ENCODE results near the gene SCLT1. TPM values are rescaled to one million over a fixed set of nuclear protein-coding genes. Genes with fewer than 3 reads are reported as not detected.
"Not testable (repeated sequence)": the region's sequence is repeated elsewhere in the genome, so short reads cannot be mapped to it uniquely, and the experiment has no call there.

The SCLT1 gene
- polyA plus RNA-seq, 3 donors, result 14.8 to 20.1 (median 17.9) TPM

DNA sequence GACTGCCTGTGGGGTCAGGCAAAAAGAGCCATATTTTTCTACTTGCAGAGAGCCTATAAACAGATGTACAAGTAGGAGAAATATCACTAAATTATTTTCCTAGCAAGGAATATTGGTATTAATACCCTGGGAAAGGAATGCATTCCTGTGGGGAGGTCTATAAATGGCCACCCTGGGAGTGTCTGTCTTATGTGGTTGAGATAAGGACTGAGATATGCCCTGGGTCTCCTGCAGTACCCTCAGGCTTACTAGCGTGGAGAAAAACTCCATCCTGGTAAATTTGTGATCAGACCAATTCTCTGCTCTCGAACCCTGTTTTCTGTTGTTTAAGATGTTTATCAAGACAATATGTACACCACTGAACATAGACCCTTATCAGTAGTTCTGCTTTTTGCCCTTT, 38.0 kb upstream of the SCLT1 start:
- Histone ChIP-seq H3K4me2 (replicated peaks; ENCODE audit: extremely low read depth, low read length, poor library complexity, severe bottlenecking) (no peak overlapping the region), H3K9ac (ENCODE audit: insufficient read depth, low read length, poor library complexity, severe bottlenecking) (no peak overlapping the region), H3K79me2 (ENCODE audit: insufficient read depth, low read length) (no peaks in the 10 kb centered on the region), H2AFZ (ENCODE audit: insufficient read depth, low read depth, low read length, poor library complexity, severe bottlenecking) (no peak overlapping the region), H4K20me1 (ENCODE audit: insufficient read depth, low read length) (no peaks in the 10 kb centered on the region), H3K4me1 (ENCODE audit: control insufficient read depth in 1 of 2, insufficient read depth in 2 of 2, low read length in 2 of 2) (no peaks in the 10 kb centered on the region), H3K36me3 (replicated peaks in 1 of 2; ENCODE audit: control insufficient read depth in 1 of 2, insufficient read depth in 2 of 2, low read length in 2 of 2) (no peaks in the 10 kb centered on the region), H3K27ac (ENCODE audit: low read depth in 1 of 2, low read length in 2 of 2) (no peak overlapping the region), H3K27me3 (ENCODE audit: control insufficient read depth in 2 of 2, insufficient read depth in 2 of 2, low read length in 2 of 2) (no peaks in the 10 kb centered on the region), H3K9me3 (replicated peaks in 1 of 2; ENCODE audit: control insufficient read depth in 1 of 2, insufficient read depth in 1 of 2, low read length in 2 of 2) (peaks cover 9 to 25% of the 10 kb centered on the region in 2 donors), H3K4me3 (replicated peaks in 1 of 3; ENCODE audit: low read depth in 2 of 3, low read length in 3 of 3) (no peak overlapping the region)
- DNase-seq, result no peak
- H3K9me3 Mint-ChIP-seq, result peaks cover 5 to 30% (median 16%) of the 10 kb centered on the region in 7 donors
- peaks cover 0 to 2% (median 0%) of the 10 kb centered on the region in 3 donors for H3K27me3 Mint-ChIP-seq (ENCODE audit: low read depth in 3 of 3)
- H3K4me1 Mint-ChIP-seq, result no peaks in the 10 kb centered on the region
- no peak overlapping the region for H3K27ac Mint-ChIP-seq
- WGBS (ENCODE audit: insufficient coverage), result no CpG with 5 or more reads among the region's 2 CpGs
- no peak overlapping the region for H3K4me3 Mint-ChIP-seq
- no peaks in the 10 kb centered on the region for H3K36me3 Mint-ChIP-seq
- TF ChIP-seq, protein P1, sequence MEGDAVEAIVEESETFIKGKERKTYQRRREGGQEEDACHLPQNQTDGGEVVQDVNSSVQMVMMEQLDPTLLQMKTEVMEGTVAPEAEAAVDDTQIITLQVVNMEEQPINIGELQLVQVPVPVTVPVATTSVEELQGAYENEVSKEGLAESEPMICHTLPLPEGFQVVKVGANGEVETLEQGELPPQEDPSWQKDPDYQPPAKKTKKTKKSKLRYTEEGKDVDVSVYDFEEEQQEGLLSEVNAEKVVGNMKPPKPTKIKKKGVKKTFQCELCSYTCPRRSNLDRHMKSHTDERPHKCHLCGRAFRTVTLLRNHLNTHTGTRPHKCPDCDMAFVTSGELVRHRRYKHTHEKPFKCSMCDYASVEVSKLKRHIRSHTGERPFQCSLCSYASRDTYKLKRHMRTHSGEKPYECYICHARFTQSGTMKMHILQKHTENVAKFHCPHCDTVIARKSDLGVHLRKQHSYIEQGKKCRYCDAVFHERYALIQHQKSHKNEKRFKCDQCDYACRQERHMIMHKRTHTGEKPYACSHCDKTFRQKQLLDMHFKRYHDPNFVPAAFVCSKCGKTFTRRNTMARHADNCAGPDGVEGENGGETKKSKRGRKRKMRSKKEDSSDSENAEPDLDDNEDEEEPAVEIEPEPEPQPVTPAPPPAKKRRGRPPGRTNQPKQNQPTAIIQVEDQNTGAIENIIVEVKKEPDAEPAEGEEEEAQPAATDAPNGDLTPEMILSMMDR (IDR thresholded peaks at IDR 0.05), result no peak
- intact Hi-C loops (cut with micrococcal nuclease), result no loop called here

DNA sequence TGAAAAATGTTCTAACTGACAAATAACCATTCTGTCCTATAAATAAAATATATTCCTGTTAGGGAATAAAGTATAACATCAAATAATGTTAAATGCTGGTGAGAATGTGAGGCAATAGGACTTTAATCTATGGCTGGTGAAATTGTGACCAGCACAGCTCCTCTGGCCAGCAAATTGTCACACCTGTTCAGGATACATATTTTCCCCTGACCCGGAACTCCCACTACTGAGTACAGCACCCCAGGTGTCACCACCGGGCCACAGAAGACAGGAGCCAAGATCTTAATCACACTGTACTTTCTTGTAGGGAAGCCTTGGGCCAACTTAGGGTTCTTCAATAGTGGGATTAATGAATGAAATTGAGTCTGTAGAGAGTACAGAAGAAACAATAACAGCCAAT, 35.8 kb upstream of the SCLT1 start:
- H3K27me3 ChIP-seq (ENCODE audit: control insufficient read depth in 2 of 2, insufficient read depth in 2 of 2, low read length in 2 of 2), result no peaks in the 10 kb centered on the region
- H3K9me3 ChIP-seq (replicated peaks in 1 of 2; ENCODE audit: control insufficient read depth in 1 of 2, insufficient read depth in 1 of 2, low read length in 2 of 2), result peaks cover 9 to 25% of the 10 kb centered on the region in 2 donors
- TF ChIP-seq, protein P1 (IDR thresholded peaks at IDR 0.05), result no peak
- no peak overlapping the region for H2AFZ ChIP-seq (ENCODE audit: insufficient read depth, low read depth, low read length, poor library complexity, severe bottlenecking)
- Mint-ChIP-seq H3K9me3 (peaks cover 8 to 36% (median 25%) of the 10 kb centered on the region in 7 donors), H3K4me3 (no peak overlapping the region), H3K4me1 (no peaks in the 10 kb centered on the region), H3K36me3 (no peaks in the 10 kb centered on the region), H3K27ac (no peak overlapping the region), H3K27me3 (ENCODE audit: low read depth in 3 of 3) (peaks cover 0 to 2% (median 0%) of the 10 kb centered on the region in 3 donors)
- no peak overlapping the region for H3K4me3 ChIP-seq (replicated peaks in 1 of 3; ENCODE audit: low read depth in 2 of 3, low read length in 3 of 3)
- no peak overlapping the region for H3K9ac ChIP-seq (ENCODE audit: insufficient read depth, low read length, poor library complexity, severe bottlenecking)
- H3K4me1 ChIP-seq (ENCODE audit: control insufficient read depth in 1 of 2, insufficient read depth in 2 of 2, low read length in 2 of 2), result no peaks in the 10 kb centered on the region
- no peak overlapping the region for H3K27ac ChIP-seq (ENCODE audit: low read depth in 1 of 2, low read length in 2 of 2)
- WGBS (ENCODE audit: insufficient coverage), result no CpG with 5 or more reads among the region's 2 CpGs
- DNase-seq, result no peak
- no peaks in the 10 kb centered on the region for H4K20me1 ChIP-seq (ENCODE audit: insufficient read depth, low read length)
- intact Hi-C loops (cut with micrococcal nuclease), result no loop called here
- H3K36me3 ChIP-seq (replicated peaks in 1 of 2; ENCODE audit: control insufficient read depth in 1 of 2, insufficient read depth in 2 of 2, low read length in 2 of 2), result no peaks in the 10 kb centered on the region
- H3K4me2 ChIP-seq (replicated peaks; ENCODE audit: extremely low read depth, low read length, poor library complexity, severe bottlenecking), result no peak overlapping the region
- no peaks in the 10 kb centered on the region for H3K79me2 ChIP-seq (ENCODE audit: insufficient read depth, low read length)

DNA sequence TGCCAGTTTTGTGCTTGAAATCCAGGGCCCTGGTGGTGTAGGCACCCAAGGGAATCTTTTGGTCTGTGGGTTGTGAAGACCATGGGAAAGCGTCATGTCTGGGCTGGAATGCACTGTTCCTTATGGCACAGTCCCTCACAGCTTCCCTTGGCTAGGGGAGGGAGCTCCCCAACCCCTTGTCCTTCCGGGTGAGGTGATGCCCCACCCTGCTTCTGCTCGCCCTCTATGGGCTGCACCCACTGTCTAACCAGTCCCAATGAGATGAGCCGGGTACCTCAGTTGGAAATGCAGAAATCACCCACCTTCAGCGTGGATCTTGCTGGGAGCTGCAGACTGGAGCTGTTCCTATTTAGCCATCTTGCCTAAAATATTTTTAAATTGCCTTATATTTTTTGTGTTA, 33.3 kb upstream of the SCLT1 start:
- Mint-ChIP-seq H3K9me3 (peaks cover 9 to 32% (median 20%) of the 10 kb centered on the region in 7 donors), H3K27ac (peak overlapping the region in 1 of 7 donors; percentile 10)
- H3K4me3 ChIP-seq (replicated peaks in 1 of 3; ENCODE audit: low read depth in 2 of 3, low read length in 3 of 3); H3K4me1 Mint-ChIP-seq; intact Hi-C loops (cut with micrococcal nuclease); H3K9me3 ChIP-seq (replicated peaks in 1 of 2; ENCODE audit: control insufficient read depth in 1 of 2, insufficient read depth in 1 of 2, low read length in 2 of 2); H3K4me2 ChIP-seq (replicated peaks; ENCODE audit: extremely low read depth, low read length, poor library complexity, severe bottlenecking); H3K79me2 ChIP-seq (ENCODE audit: insufficient read depth, low read length); H3K9ac ChIP-seq (ENCODE audit: insufficient read depth, low read length, poor library complexity, severe bottlenecking); DNase-seq; H3K4me1 ChIP-seq (ENCODE audit: control insufficient read depth in 1 of 2, insufficient read depth in 2 of 2, low read length in 2 of 2); H3K27me3 Mint-ChIP-seq (ENCODE audit: low read depth in 3 of 3); H3K27ac ChIP-seq (ENCODE audit: low read depth in 1 of 2, low read length in 2 of 2); H3K4me3 Mint-ChIP-seq; H3K27me3 ChIP-seq (ENCODE audit: control insufficient read depth in 2 of 2, insufficient read depth in 2 of 2, low read length in 2 of 2); H4K20me1 ChIP-seq (ENCODE audit: insufficient read depth, low read length); H3K36me3 ChIP-seq (replicated peaks in 1 of 2; ENCODE audit: control insufficient read depth in 1 of 2, insufficient read depth in 2 of 2, low read length in 2 of 2); H2AFZ ChIP-seq (ENCODE audit: insufficient read depth, low read depth, low read length, poor library complexity, severe bottlenecking); H3K36me3 Mint-ChIP-seq: not testable (repeated sequence)
- WGBS (ENCODE audit: insufficient coverage), result 100% methylated on average over 2 of the region's 5 CpGs
